ENCODE measurements around the gene AKIRIN2.

GRCh38 chr6:87718662-87719433 lies 16.8 kb upstream of the AKIRIN2 start:
- no peak for TF ChIP-seq CTCF (IDR thresholded peaks at IDR 0.05)
- TF ChIP-seq USF2 (IDR thresholded peaks at IDR 0.05; ENCODE audit: borderline replicate concordance, low read depth, low read length): no peak
- TF ChIP-seq EP300 (IDR thresholded peaks at IDR 0.05; ENCODE audit: borderline replicate concordance in 1 of 2, low read depth in 1 of 2, low read length in 1 of 2): no peak
- no peak for TF ChIP-seq RFX5 (IDR thresholded peaks at IDR 0.05; ENCODE audit: low read length)
- TF ChIP-seq NRF1 (IDR thresholded peaks at IDR 0.05; ENCODE audit: low read depth, low read length): no peak
- TF ChIP-seq REST (IDR thresholded peaks at IDR 0.05; ENCODE audit: low read depth, low read length): no peak
- no peak for TF ChIP-seq TAF1 (IDR thresholded peaks at IDR 0.05; ENCODE audit: borderline replicate concordance, low read depth, low read length)
- TF ChIP-seq EZH2phosphoT487 (IDR thresholded peaks at IDR 0.05; ENCODE audit: borderline replicate concordance, low read depth): no peak
- TF ChIP-seq TEAD4 (IDR thresholded peaks at IDR 0.05; ENCODE audit: borderline replicate concordance, insufficient read depth): no peak
- TF ChIP-seq JUND (IDR thresholded peaks at IDR 0.05): no peak
- no peak for TF ChIP-seq RCOR1 (IDR thresholded peaks at IDR 0.05; ENCODE audit: low read length)
- no peak for TF ChIP-seq CHD2 (IDR thresholded peaks at IDR 0.05; ENCODE audit: low read length, partially characterized antibody)
- TF ChIP-seq GABPA (IDR thresholded peaks at IDR 0.05; ENCODE audit: low read depth): no peak

All from SK-N-SH (cell line).